ENCODE data around the gene MYBPH. TPM values are rescaled to one million over a fixed set of nuclear protein-coding genes. Genes with fewer than 3 reads are reported as not detected.

Gene MYBPH
- polyA plus RNA-seq (2013, experiment 1 of 2), result not detected
- polyA plus RNA-seq (2013, experiment 2 of 2), result 0.04 TPM

- no peak within 1 kb of the TSS for H3K4me2 ChIP-seq (ENCODE audit: low read length)
- no CpG with 5 or more reads among the region's 5 CpGs for WGBS (ENCODE audit: extremely low coverage, insufficient coverage, low lambda C conversion rate)
These were observed at the start of gene MYBPH for GRCh38 chr1:203175237-203175826. MYBPH (minus strand) TSS chr1:203175826; CDS start chr1:203175755, 71 bp downstream.

GRCh38 chr1:203225071-203225470 is 49.4 kb upstream of the MYBPH start:
- Histone ChIP-seq H2BK5ac (ENCODE audit: low read length) (no peak overlapping the region), H2BK15ac (replicated peaks; ENCODE audit: low read depth) (no peak overlapping the region), H3K27ac (ENCODE audit: low read depth, low read length) (no peak overlapping the region), H4K5ac (ENCODE audit: low read length) (no peak overlapping the region), H3K27me3 (ENCODE audit: insufficient read depth, low read length, poor library complexity) (no peaks in the 10 kb centered on the region), H3K4me2 (ENCODE audit: low read length) (no peak overlapping the region), H3K79me1 (ENCODE audit: low read length) (no peaks in the 10 kb centered on the region), H2BK120ac (ENCODE audit: low read depth, low read length) (no peak overlapping the region), H3K9ac (ENCODE audit: low read length) (no peak overlapping the region), H2AK5ac (ENCODE audit: low read length) (no peak overlapping the region), H4K8ac (ENCODE audit: low read depth, low read length) (no peak overlapping the region), H3K4ac (ENCODE audit: low read depth, low read length) (no peak overlapping the region), H3K4me1 (ENCODE audit: control insufficient read depth, low read depth, low read length) (peaks cover 4% of the 10 kb centered on the region), H3K36me3 (ENCODE audit: control insufficient read depth, insufficient read depth, low read length) (no peaks in the 10 kb centered on the region), H3K79me2 (ENCODE audit: control insufficient read depth, insufficient read depth, low read length) (no peaks in the 10 kb centered on the region), H3K56ac (ENCODE audit: low read length) (no peak overlapping the region), H3K18ac (ENCODE audit: low read length) (no peak overlapping the region), H3K23ac (ENCODE audit: low read length) (no peak overlapping the region), H3K4me3 (ENCODE audit: low read length) (no peak overlapping the region)
- no CpG with 5 or more reads among the region's 4 CpGs for WGBS (ENCODE audit: extremely low coverage, insufficient coverage, low lambda C conversion rate)
- DNase-seq, result no peak

More at GRCh38 chr1:203175237-203175826, at the start of gene MYBPH:
- Histone ChIP-seq H3K27ac (ENCODE audit: low read depth, low read length) (no peak within 1 kb of the TSS), H3K36me3 (ENCODE audit: control insufficient read depth, insufficient read depth, low read length) (no peaks in the 10 kb centered on the region), H3K4ac (ENCODE audit: low read depth, low read length) (no peak within 1 kb of the TSS), H2BK120ac (ENCODE audit: low read depth, low read length) (no peak within 1 kb of the TSS), H2BK15ac (replicated peaks; ENCODE audit: low read depth) (no peak within 1 kb of the TSS), H3K4me3 (ENCODE audit: low read length) (no peak within 1 kb of the TSS), H3K27me3 (ENCODE audit: insufficient read depth, low read length, poor library complexity) (no peaks in the 10 kb centered on the region), H2BK5ac (ENCODE audit: low read length) (no peak within 1 kb of the TSS), H4K8ac (ENCODE audit: low read depth, low read length) (no peak within 1 kb of the TSS), H4K5ac (ENCODE audit: low read length) (no peak within 1 kb of the TSS), H3K4me1 (ENCODE audit: control insufficient read depth, low read depth, low read length) (peaks cover 18% of the 10 kb centered on the region), H3K79me1 (ENCODE audit: low read length) (no peaks in the 10 kb centered on the region), H2AK5ac (ENCODE audit: low read length) (peak within 1 kb of the TSS; percentile 28), H3K9ac (ENCODE audit: low read length) (no peak within 1 kb of the TSS), H3K23ac (ENCODE audit: low read length) (no peak within 1 kb of the TSS), H3K56ac (ENCODE audit: low read length) (no peak within 1 kb of the TSS), H3K18ac (ENCODE audit: low read length) (no peak within 1 kb of the TSS), H3K79me2 (ENCODE audit: control insufficient read depth, insufficient read depth, low read length) (no peaks in the 10 kb centered on the region)
- DNase-seq, result no peak

- H3K56ac ChIP-seq (ENCODE audit: low read length), result no peak overlapping the region
- no peaks in the 10 kb centered on the region for H3K36me3 ChIP-seq (ENCODE audit: control insufficient read depth, insufficient read depth, low read length)
- H3K79me2 ChIP-seq (ENCODE audit: control insufficient read depth, insufficient read depth, low read length), result no peaks in the 10 kb centered on the region
- H4K8ac ChIP-seq (ENCODE audit: low read depth, low read length), result no peak overlapping the region
- no peak overlapping the region for H2BK15ac ChIP-seq (replicated peaks; ENCODE audit: low read depth)
- no peak overlapping the region for H3K18ac ChIP-seq (ENCODE audit: low read length)
- no peak overlapping the region for H3K9ac ChIP-seq (ENCODE audit: low read length)
- WGBS (ENCODE audit: extremely low coverage, insufficient coverage, low lambda C conversion rate), result no CpG with 5 or more reads among the region's 18 CpGs
- no peak overlapping the region for H3K4ac ChIP-seq (ENCODE audit: low read depth, low read length)
- H3K27ac ChIP-seq (ENCODE audit: low read depth, low read length), result no peak overlapping the region
- H3K4me1 ChIP-seq (ENCODE audit: control insufficient read depth, low read depth, low read length), result peaks cover 4% of the 10 kb centered on the region
- DNase-seq, result no peak
- no peak overlapping the region for H3K23ac ChIP-seq (ENCODE audit: low read length)
- no peak overlapping the region for H3K4me2 ChIP-seq (ENCODE audit: low read length)
- H2AK5ac ChIP-seq (ENCODE audit: low read length), result no peak overlapping the region
- no peaks in the 10 kb centered on the region for H3K79me1 ChIP-seq (ENCODE audit: low read length)
- H4K5ac ChIP-seq (ENCODE audit: low read length), result no peak overlapping the region
- H3K4me3 ChIP-seq (ENCODE audit: low read length), result no peak overlapping the region
- H2BK120ac ChIP-seq (ENCODE audit: low read depth, low read length), result no peak overlapping the region
- H2BK5ac ChIP-seq (ENCODE audit: low read length), result no peak overlapping the region
- H3K27me3 ChIP-seq (ENCODE audit: insufficient read depth, low read length, poor library complexity), result no peaks in the 10 kb centered on the region
These were observed 47.6 kb upstream of the MYBPH start for GRCh38 chr1:203223012-203223775.

GRCh38 chr1:203219934-203220333 is 44.3 kb upstream of the MYBPH start:
- H3K56ac ChIP-seq (ENCODE audit: low read length), result no peak overlapping the region
- H2BK120ac ChIP-seq (ENCODE audit: low read depth, low read length), result no peak overlapping the region
- WGBS (ENCODE audit: extremely low coverage, insufficient coverage, low lambda C conversion rate), result no CpG with 5 or more reads among the region's 8 CpGs
- no peak overlapping the region for H2BK5ac ChIP-seq (ENCODE audit: low read length)
- H3K79me1 ChIP-seq (ENCODE audit: low read length), result no peaks in the 10 kb centered on the region
- DNase-seq, result peak; percentile 39
- no peak overlapping the region for H3K18ac ChIP-seq (ENCODE audit: low read length)
- no peak overlapping the region for H3K23ac ChIP-seq (ENCODE audit: low read length)
- no peak overlapping the region for H3K27ac ChIP-seq (ENCODE audit: low read depth, low read length)
- no peaks in the 10 kb centered on the region for H3K4me1 ChIP-seq (ENCODE audit: control insufficient read depth, low read depth, low read length)
- H3K4me3 ChIP-seq (ENCODE audit: low read length), result no peak overlapping the region
- H3K27me3 ChIP-seq (ENCODE audit: insufficient read depth, low read length, poor library complexity), result no peaks in the 10 kb centered on the region
- H2BK15ac ChIP-seq (replicated peaks; ENCODE audit: low read depth), result no peak overlapping the region
- no peak overlapping the region for H3K4ac ChIP-seq (ENCODE audit: low read depth, low read length)
- no peaks in the 10 kb centered on the region for H3K36me3 ChIP-seq (ENCODE audit: control insufficient read depth, insufficient read depth, low read length)
- no peak overlapping the region for H3K4me2 ChIP-seq (ENCODE audit: low read length)
- H3K79me2 ChIP-seq (ENCODE audit: control insufficient read depth, insufficient read depth, low read length), result no peaks in the 10 kb centered on the region
- no peak overlapping the region for H4K5ac ChIP-seq (ENCODE audit: low read length)
- H2AK5ac ChIP-seq (ENCODE audit: low read length), result no peak overlapping the region
- H4K8ac ChIP-seq (ENCODE audit: low read depth, low read length), result no peak overlapping the region
- H3K9ac ChIP-seq (ENCODE audit: low read length), result no peak overlapping the region

GRCh38 chr1:203219171-203219570 is 43.5 kb upstream of the MYBPH start:
- no peak overlapping the region for H3K23ac ChIP-seq (ENCODE audit: low read length)
- no peak overlapping the region for H2AK5ac ChIP-seq (ENCODE audit: low read length)
- no peak overlapping the region for H4K5ac ChIP-seq (ENCODE audit: low read length)
- H2BK120ac ChIP-seq (ENCODE audit: low read depth, low read length), result no peak overlapping the region
- no peak overlapping the region for H3K4me2 ChIP-seq (ENCODE audit: low read length)
- no peak overlapping the region for H3K56ac ChIP-seq (ENCODE audit: low read length)
- H2BK15ac ChIP-seq (replicated peaks; ENCODE audit: low read depth), result no peak overlapping the region
- H3K79me1 ChIP-seq (ENCODE audit: low read length), result no peaks in the 10 kb centered on the region
- no peak overlapping the region for H3K4ac ChIP-seq (ENCODE audit: low read depth, low read length)
- no peaks in the 10 kb centered on the region for H3K36me3 ChIP-seq (ENCODE audit: control insufficient read depth, insufficient read depth, low read length)
- no peaks in the 10 kb centered on the region for H3K27me3 ChIP-seq (ENCODE audit: insufficient read depth, low read length, poor library complexity)
- no peak overlapping the region for H3K9ac ChIP-seq (ENCODE audit: low read length)
- no peak overlapping the region for H3K4me3 ChIP-seq (ENCODE audit: low read length)
- WGBS (ENCODE audit: extremely low coverage, insufficient coverage, low lambda C conversion rate), result no CpG with 5 or more reads among the region's 1 CpG
- H3K4me1 ChIP-seq (ENCODE audit: control insufficient read depth, low read depth, low read length), result no peaks in the 10 kb centered on the region
- no peak overlapping the region for H4K8ac ChIP-seq (ENCODE audit: low read depth, low read length)
- no peak overlapping the region for H3K18ac ChIP-seq (ENCODE audit: low read length)
- no peak for DNase-seq
- no peaks in the 10 kb centered on the region for H3K79me2 ChIP-seq (ENCODE audit: control insufficient read depth, insufficient read depth, low read length)
- H3K27ac ChIP-seq (ENCODE audit: low read depth, low read length), result no peak overlapping the region
- no peak overlapping the region for H2BK5ac ChIP-seq (ENCODE audit: low read length)
